Stromal cell of bone marrow (primary cell): Measurements from ENCODE around the gene TBC1D5.

Experiments
- DNase-seq: peaks from one replicate; pipeline ENCODE4 v3.0.0-alpha.2; 2012; ENCODE audit warnings: low read depth

Gene TBC1D5

GRCh38 chr3:17302170-17302569 lies 440.3 kb downstream of the TBC1D5 start:
- DNase-seq, result no peak

GRCh38 chr3:17301271-17301670 lies 441.2 kb downstream of the TBC1D5 start:
- no peak for DNase-seq

DNA sequence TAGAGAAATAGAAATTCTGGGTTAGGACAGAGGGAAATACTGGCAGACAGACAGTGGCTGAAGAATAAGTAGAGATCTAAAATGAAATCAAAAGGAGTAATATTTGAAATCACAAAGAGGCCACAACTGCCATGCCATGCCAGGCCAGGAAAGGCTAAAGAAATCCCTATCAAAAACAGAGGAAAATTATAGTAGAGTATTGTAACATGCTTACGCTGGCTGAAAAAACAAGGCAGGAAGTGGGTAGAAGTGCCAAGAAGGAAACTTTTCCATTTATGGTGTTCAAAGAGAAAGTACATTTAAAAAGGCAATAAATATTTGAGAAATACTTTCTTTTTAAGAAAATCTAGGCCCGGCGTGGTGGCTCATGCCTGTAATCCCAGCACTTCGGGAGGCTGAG lies 442.0 kb downstream of the TBC1D5 start:
- no peak for DNase-seq

GRCh38 chr3:17298038-17298437 lies 444.4 kb downstream of the TBC1D5 start:
- no peak for DNase-seq

DNA sequence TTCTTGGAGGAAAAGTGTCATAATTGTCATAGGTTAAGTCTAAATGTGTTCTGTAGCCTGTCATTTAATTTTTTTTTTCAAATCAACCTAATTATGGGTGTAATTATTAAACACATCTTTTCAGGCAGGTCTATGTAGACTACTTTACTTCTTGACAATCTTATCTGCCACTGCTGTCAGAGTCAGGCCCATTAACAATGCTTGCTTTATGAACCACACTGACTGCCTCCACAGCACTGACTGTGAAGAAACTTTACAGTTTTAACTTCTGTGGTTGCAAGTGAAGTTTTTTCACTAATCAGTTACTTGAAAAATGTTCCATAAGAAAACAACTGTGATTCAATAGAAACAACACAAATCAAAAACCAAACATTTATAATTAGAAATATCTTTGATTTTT lies 449.9 kb downstream of the TBC1D5 start:
- no peak for DNase-seq

- DNase-seq, result peak; percentile 21
These were observed 451.5 kb downstream of the TBC1D5 start for GRCh38 chr3:17290894-17291293.

DNA sequence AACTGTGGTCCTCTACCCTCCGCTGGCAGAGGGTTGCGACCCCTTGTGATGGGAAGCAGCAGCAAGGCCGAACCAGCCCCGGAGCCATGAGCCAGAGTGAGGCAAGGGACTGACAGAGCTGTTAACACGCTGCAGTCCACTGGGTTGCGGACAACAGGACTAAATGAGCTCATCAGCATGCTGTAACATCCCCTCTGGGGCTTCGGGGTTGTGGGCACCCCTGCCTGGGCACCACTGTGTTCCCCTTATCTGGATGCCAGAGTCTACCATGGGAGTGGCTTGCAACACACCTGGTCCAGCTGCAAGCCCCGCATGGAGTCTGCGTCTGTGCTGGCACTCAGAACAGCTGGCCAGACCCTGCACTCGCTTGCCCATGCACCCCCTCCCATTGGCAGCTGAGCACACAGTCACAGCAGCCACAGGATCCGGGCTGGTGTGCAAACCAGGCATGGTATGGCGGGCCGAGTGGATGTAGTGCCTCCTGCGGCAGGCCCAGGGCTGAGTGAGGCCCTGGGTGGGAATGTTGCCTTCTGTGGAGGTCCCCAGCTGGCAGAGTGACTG lies 453.5 kb downstream of the TBC1D5 start:
- no peak for DNase-seq

DNA sequence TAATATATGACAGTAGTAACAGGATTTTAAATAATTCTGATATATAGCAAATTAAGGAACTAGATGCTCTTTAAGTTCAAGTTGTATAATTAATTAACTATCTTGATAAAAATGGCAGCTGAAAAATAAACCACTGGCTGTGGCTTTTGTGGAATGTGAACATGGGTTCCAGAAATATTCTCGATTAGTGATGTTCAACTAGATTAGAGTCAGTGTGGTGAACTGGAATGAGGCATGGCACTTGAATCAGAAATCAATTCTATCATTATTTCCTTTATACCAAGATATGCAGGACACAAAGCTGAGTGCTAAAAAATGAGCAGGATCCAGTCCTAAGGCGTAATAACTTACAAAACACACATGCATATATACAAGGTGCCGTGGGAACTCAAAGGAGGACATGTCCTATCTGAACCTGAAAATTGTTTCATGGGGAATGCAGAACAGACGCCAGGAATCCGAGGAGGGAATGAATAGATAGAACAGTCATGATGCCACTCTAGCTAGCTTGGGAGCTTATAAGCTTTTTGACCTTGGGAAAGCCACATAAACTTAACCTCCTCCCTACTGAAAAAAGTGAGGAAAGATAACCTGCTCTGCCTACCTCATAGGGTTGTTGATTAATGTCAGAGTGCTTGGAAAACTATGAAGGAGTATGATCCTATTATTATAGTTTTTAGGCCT lies 455.3 kb downstream of the TBC1D5 start:
- DNase-seq, result no peak

DNA sequence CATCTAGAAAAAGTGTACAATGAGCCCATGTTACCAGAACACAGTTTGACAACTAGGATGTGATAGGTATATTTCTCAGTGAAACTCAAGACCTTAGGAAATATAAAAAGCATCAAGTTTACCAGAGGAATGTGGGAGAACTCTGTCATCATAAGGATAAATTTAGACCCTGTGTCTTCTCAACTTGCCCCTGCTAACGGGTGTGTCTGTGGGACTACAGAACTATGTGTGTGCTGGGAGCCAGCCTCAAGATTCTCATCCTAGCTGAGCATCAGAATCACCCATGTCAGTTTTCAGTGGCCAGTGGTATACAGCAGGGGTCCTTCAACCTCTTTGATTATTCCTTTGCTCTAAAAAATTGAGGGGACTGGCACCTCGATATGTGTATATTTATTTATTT lies 464.4 kb downstream of the TBC1D5 start:
- DNase-seq, result no peak

DNA sequence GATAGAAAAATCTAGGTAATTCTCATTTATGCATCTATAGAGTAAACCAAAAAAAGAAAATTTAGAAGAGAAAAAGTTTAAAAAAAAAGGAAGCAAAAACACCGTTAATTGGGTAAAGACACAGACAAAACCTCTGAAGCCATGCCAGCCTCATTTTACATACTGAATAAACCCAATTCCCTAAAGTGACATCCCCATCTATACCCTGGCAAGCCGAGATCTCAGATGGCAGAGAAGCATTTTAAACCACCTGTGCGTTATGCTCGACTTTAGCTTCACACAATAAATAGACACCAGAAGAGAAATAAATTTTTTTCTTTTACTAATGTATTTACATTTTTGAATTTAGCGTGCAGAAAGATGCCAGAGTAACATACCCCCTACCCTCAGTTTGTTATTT lies 475.6 kb downstream of the TBC1D5 start:
- DNase-seq, result no peak

GRCh38 chr3:17261627-17262369 lies 480.6 kb downstream of the TBC1D5 start:
- no peak for DNase-seq

GRCh38 chr3:17260257-17260656 lies 482.2 kb downstream of the TBC1D5 start:
- DNase-seq, result no peak

DNA sequence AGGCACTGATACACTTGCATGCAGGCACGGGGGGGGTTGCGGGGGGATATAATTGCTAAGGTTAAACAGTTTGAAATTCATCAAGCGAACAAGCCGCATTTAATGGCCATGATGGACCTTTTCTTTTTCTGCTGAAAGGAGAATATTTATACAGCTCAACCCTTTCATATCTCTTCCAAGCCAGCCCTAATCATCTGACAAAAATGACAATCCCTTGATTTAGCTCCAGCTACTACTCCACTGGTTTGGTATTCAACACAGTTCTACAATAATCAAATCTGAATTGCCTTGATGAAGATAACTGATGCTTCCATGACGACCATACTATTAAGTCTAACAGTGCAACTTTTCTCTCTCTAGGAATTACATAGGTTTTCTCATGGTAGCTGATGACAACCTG lies 482.7 kb downstream of the TBC1D5 start:
- DNase-seq, result no peak

- no peak for DNase-seq
These were observed 483.5 kb downstream of the TBC1D5 start for GRCh38 chr3:17258823-17259436.

DNA sequence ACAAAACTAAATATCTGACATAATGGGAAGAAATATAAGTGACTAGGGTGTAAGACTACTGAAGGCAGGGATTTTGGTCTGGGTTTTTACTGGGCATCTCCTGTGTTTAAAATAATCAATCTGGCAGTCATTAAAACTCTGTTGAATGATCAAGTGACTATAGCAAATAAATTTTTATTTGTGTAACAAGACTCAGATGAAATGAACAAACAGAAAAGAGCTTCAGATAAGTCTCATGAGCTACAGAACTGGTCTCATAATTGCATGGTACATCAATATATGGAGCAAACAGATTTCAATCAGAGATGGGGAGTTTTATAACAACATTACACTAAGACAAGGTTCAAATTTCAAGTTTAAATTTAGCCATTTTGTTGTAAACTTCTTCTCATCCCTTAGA lies 485.2 kb downstream of the TBC1D5 start:
- no peak for DNase-seq

- no peak for DNase-seq
These were observed 498.8 kb downstream of the TBC1D5 start for GRCh38 chr3:17243621-17244020.

DNA sequence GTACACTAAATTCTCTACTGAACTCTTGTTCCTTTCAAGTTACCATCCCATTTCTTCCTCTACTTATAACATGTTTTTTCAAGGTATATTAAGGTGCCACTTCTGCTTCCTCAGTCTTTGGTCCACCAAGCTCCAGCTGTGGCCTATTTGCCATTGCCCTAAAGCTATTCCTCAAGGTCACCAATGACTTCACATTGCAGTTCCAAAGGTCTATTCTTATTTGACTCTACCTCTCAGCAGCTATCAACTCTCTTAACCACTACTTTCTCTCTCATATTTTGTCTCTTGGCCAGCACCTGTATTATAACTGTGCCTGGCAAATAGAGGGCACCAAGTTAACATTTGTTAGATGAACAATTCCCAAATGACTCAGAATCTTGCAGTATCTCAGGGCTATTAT lies 503.0 kb downstream of the TBC1D5 start:
- no peak for DNase-seq

DNA sequence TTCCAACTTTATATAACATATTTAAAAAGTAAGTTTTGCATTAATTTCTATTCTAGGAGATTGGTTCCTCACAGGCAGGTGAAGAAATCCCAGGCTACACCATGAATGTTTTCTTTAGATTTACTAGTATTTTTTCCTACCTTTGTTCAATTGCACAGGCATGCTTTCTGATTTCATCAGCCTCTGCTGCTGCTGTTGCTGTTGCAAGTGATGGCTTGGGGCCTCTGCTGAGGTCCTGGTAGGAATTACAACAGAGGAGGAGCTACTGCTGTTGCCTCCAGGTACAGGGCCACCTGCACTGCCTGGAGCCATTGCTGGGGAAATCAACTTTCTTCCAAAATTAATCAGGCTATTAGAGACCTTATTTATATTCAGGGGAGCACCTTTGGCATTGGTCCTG lies 504.4 kb downstream of the TBC1D5 start:
- DNase-seq, result no peak

DNA sequence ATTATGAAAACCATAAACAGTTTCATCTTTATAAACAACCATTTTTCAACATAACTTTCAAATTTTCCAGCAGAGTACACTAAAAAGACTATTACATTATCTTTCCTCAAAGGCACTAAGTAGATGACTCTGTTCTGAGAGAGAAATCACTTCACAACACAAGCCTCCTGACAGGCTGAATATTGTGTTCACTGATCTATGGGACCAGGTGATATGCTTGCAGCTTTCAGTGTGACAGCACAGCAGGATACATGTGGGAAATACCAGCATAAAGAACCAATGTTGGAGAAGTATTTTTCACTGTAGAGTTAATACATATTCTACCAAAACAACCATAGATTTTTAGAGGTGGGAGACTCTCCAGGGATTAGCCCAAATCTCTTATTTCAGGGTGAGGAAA lies 507.1 kb downstream of the TBC1D5 start:
- no peak for DNase-seq

DNA sequence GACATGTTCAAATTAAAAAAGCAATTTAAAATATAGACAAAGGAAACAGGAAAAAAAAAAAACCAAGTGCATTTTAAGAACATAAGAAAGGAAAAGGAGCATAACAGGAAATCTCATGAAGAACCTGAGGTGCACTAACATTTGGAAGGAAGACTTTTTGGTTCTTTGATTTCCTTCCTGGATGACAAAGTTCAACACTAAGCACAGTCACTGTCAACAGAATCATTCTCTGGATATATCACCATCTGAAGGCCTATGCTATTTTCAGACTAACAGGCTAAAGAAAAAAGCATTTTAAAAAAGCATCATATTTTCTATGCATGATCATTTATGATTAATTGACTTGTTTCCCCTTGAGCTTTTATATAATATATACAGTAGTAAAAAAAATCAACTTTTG lies 508.0 kb downstream of the TBC1D5 start:
- no peak for DNase-seq

- DNase-seq, result no peak
These were observed 509.0 kb downstream of the TBC1D5 start for GRCh38 chr3:17233398-17233800.

DNA sequence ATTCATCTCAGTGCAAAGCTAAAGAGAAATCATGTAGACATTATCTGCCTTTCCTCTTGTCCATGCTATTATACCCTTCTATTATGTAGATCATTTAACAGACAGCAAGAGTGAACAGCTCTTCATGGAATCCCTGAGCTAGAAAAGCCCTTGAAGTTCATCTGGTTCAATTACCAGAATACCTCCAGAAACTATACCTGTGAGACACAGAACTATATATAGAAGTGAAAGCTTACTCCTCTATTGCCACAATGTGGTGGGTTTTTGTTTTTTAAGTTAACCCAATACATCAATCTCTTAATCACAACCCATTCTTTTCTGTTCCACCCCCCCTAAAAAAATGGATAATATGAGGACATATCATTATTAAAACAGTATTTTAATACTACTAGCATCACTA lies 510.0 kb downstream of the TBC1D5 start:
- no peak for DNase-seq
